Sciatic nerve (tissue), 2 donors: Measurements from ENCODE around the gene INPP5A. TPM values are rescaled to one million over a fixed set of nuclear protein-coding genes. Genes with fewer than 3 reads are reported as not detected.
A peak's percentile ranks its signal among the peaks of the same experiment; 100 is the strongest.
"Not testable (repeated sequence)": the region's sequence is repeated elsewhere in the genome, so short reads cannot be mapped to it uniquely, and the experiment has no call there.

Source experiments
- ATAC-seq: fragments of 200-7000 bp; cut with Tn5 transposase; one replicate; pipeline ENCODE4 v1.9.1; 2020; ENCODE audit warnings: mild to moderate bottlenecking, moderate library complexity
- DNase-seq: peaks from one replicate; pipeline ENCODE4 v3.0.0-alpha.2; 2020; ENCODE audit warnings: low spot score
- intact Hi-C: fragments of 100-400 bp; cut with DNase I; formaldehyde crosslinking; loops from one replicate; pipeline ENCODE4 v1.14.2; 2022
- total RNA-seq: library from RNA; stranded (reverse); fragmentation: NEBNext Ultra II Directional; extraction: Animal tissue kit (Norgen Biotek cat#: 25700); gene quantifications from one replicate; pipeline ENCODE4 v1.2.1, GENCODE V29; 2021
- donor health status: DM: no; HTN: no; CAD: no.
- donor health status: DM: no; HTN: no; CAD: no.

INPP5A gene
- total RNA-seq, 1 donor from 2014 or later, result 54.3 TPM

- ATAC-seq, result no peak
- DNase-seq, result peak; percentile 52
- intact Hi-C loops, result no loop called here
These were observed 160.7 kb downstream of the INPP5A start for GRCh38 chr10:132698211-132698751.

GRCh38 chr10:132698761-132699391 lies 161.3 kb downstream of the INPP5A start:
- ATAC-seq, result no peak
- intact Hi-C loops, result no loop called here
- DNase-seq, result peak; percentile 49

GRCh38 chr10:132699411-132700155 lies 162.0 kb downstream of the INPP5A start:
- intact Hi-C loops, result no loop called here
- ATAC-seq (peak; percentile 19), DNase-seq (peak; percentile 57)

GRCh38 chr10:132700156-132701098 lies 162.8 kb downstream of the INPP5A start:
- intact Hi-C loops, result no loop called here
- ATAC-seq, result peak; percentile 71
- DNase-seq, result peak; percentile 64

GRCh38 chr10:132701099-132701845 lies 163.7 kb downstream of the INPP5A start:
- ATAC-seq, result no peak
- DNase-seq, result peak; percentile 58
- intact Hi-C loops, result no loop called here

GRCh38 chr10:132701846-132702190 lies 164.2 kb downstream of the INPP5A start:
- DNase-seq (no peak), ATAC-seq (no peak)
- intact Hi-C loops, result no loop called here

GRCh38 chr10:132702601-132703418 lies 165.2 kb downstream of the INPP5A start:
- intact Hi-C loops, result no loop called here

GRCh38 chr10:132703419-132704007 lies 165.9 kb downstream of the INPP5A start:
- intact Hi-C loops, result no loop called here
- ATAC-seq, result no peak

More at GRCh38 chr10:132702601-132703418, 165.2 kb downstream of the INPP5A start:
- DNase-seq, result peak; percentile 58
- no peak for ATAC-seq

GRCh38 chr10:132704008-132704814 lies 166.6 kb downstream of the INPP5A start:
- ATAC-seq, result no peak
- DNase-seq, result peak; percentile 46
- intact Hi-C loops, result no loop called here

More at GRCh38 chr10:132703419-132704007, 165.9 kb downstream of the INPP5A start:
- peak; percentile 37 for DNase-seq

- intact Hi-C loops, ATAC-seq, DNase-seq: not testable (repeated sequence)
These were observed 167.2 kb downstream of the INPP5A start for GRCh38 chr10:132704815-132705064.

- no peak for ATAC-seq
- peak; percentile 40 for DNase-seq
- intact Hi-C loops, result no loop called here
These were observed 167.6 kb downstream of the INPP5A start for GRCh38 chr10:132705173-132705572.

- DNase-seq (no peak), ATAC-seq (no peak)
- intact Hi-C loops, result no loop called here
These were observed 168.4 kb downstream of the INPP5A start for GRCh38 chr10:132705943-132706342.

GRCh38 chr10:132706701-132707100 lies 169.1 kb downstream of the INPP5A start:
- DNase-seq, result peak; percentile 51
- intact Hi-C loops, result no loop called here

GRCh38 chr10:132707121-132707775 lies 169.7 kb downstream of the INPP5A start:
- intact Hi-C loops, result no loop called here
- no peak for ATAC-seq
- peak; percentile 48 for DNase-seq

More at GRCh38 chr10:132706701-132707100, 169.1 kb downstream of the INPP5A start:
- no peak for ATAC-seq

- intact Hi-C loops, result no loop called here
- ATAC-seq (no peak), DNase-seq (peak; percentile 45)
These were observed 170.2 kb downstream of the INPP5A start for GRCh38 chr10:132707776-132708171.

GRCh38 chr10:132708441-132708840 lies 170.9 kb downstream of the INPP5A start:
- no peak for ATAC-seq
- intact Hi-C loops, result no loop called here
- DNase-seq, result peak; percentile 49
